Measurements from ENCODE around the gene CTSE.

The CTSE gene

DNA sequence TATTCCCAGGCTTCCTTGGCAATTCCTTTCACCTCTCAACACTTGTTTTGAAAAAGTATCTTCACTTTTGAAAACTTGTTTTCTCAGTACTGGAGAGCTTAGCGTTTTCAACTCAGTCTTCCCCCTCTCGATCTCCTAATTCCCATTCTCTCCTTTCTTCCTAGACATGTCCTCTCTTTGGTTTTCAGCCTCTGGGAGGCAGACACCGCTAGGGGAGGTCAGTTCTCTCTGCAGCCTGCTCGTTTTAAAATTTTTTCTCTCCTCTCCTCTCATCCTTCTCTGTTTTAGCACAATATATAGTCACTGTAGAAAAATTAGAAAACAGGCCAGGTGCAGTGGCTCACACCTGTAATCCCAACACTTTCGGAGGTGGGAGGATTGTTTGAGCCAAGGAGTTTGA lies 16.6 kb upstream of the CTSE start:
- Histone ChIP-seq H3K27me3 (ENCODE audit: insufficient read depth, insufficient read length) (no peaks in the 10 kb centered on the region), H3K9me3 (ENCODE audit: insufficient read depth, low read length) (no peaks in the 10 kb centered on the region), H3K9ac (ENCODE audit: insufficient read length, low read depth) (no peak overlapping the region), H3K36me3 (ENCODE audit: insufficient read depth, insufficient read length, low read length) (no peaks in the 10 kb centered on the region), H3K4me1 (ENCODE audit: insufficient read depth, insufficient read length) (peaks cover 4% of the 10 kb centered on the region), H3K4me3 (ENCODE audit: insufficient read length, low read depth) (no peak overlapping the region)
- DNase-seq (ENCODE audit: low read depth, low spot score) = no peak
- TF ChIP-seq YY1 (IDR thresholded peaks at IDR 0.05; ENCODE audit: insufficient read depth, insufficient read length) (no peak), SUZ12 (IDR thresholded peaks at IDR 0.05; ENCODE audit: extremely low read depth, insufficient read depth, insufficient read length) (no peak), ZNF274 (IDR thresholded peaks at IDR 0.05; ENCODE audit: low read depth, low read length) (no peak)

DNA sequence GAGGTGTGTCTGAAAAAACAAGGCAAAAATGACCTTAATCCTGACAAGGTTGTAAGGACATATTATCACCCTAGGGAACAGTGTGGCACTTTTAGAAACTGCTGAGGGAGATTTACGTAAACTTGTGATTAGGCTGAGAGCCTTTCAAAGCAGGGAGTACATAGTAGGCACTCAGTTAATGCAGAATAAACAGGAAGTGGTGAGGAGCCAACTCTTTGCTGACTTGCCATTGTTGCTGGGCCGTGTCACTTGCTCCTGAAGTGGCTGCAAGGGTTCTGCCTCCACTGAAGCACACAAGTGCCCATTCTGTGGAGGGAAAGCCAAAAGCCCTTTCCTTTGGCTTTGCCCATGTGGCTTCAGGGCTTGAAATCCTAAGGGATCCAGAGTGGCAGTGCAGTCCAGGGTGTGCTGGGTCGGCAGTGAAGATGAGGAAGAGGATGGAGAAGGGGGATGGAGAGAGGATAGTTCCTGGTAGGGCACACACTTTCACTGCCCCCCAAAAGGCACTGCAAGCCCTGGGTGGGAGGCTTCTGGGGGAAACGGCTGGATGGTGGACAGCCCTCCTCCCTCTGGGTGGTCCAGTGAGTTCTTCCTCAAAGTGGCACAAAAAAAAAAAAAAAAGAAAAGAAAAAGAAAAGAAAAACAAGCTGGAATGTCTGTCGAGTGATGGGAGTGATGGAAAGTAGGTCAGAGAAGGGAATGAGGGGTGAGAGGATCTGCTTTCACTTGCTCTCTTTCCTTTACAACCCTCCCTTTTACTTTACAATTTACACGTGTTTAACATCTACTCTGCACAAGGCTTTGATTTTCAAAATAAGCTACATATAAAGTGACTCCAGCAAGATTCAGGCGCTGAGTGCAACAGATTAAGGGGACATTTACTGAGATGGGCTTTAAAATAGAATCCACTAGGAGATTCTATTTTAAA lies 15.6 kb upstream of the CTSE start:
- TF ChIP-seq YY1 (IDR thresholded peaks at IDR 0.05; ENCODE audit: insufficient read depth, insufficient read length) (no peak), SUZ12 (IDR thresholded peaks at IDR 0.05; ENCODE audit: extremely low read depth, insufficient read depth, insufficient read length) (no peak), ZNF274 (IDR thresholded peaks at IDR 0.05; ENCODE audit: low read depth, low read length) (no peak)
- H3K9me3 ChIP-seq (ENCODE audit: insufficient read depth, low read length) = no peaks in the 10 kb centered on the region
- no peak overlapping the region for H3K4me3 ChIP-seq (ENCODE audit: insufficient read length, low read depth)
- no peaks in the 10 kb centered on the region for H3K27me3 ChIP-seq (ENCODE audit: insufficient read depth, insufficient read length)
- no peaks in the 10 kb centered on the region for H3K36me3 ChIP-seq (ENCODE audit: insufficient read depth, insufficient read length, low read length)
- DNase-seq (ENCODE audit: low read depth, low spot score) = no peak
- no peak overlapping the region for H3K9ac ChIP-seq (ENCODE audit: insufficient read length, low read depth)
- peaks cover 4% of the 10 kb centered on the region for H3K4me1 ChIP-seq (ENCODE audit: insufficient read depth, insufficient read length)

DNA sequence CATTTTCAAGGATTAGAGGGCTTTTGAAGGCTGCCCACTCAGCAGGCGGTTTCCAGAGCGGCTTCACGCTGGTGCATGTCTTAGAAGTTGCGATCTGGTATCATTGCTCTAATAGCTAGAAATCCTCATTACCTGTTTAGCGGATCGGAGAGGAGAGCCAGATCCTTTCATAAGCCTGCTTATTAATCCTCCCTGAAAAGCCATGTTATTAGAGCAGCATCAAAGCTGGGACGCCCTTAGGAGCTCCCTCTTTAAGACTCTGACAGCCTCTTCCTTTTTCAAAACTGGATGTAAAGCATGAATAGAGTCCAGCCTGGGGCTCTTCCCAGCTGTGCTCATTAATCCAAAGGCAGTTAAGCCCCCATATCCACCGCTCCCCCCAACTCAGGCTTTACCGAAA lies 13.9 kb upstream of the CTSE start:
- no peak overlapping the region for H3K4me3 ChIP-seq (ENCODE audit: insufficient read length, low read depth)
- TF ChIP-seq SUZ12 (IDR thresholded peaks at IDR 0.05; ENCODE audit: extremely low read depth, insufficient read depth, insufficient read length) (no peak), ZNF274 (IDR thresholded peaks at IDR 0.05; ENCODE audit: low read depth, low read length) (no peak), YY1 (IDR thresholded peaks at IDR 0.05; ENCODE audit: insufficient read depth, insufficient read length) (no peak)
- peaks cover 6% of the 10 kb centered on the region; the same call in 1 of the 2 replicates for H3K9me3 ChIP-seq (ENCODE audit: insufficient read depth, low read length)
- no peaks in the 10 kb centered on the region for H3K36me3 ChIP-seq (ENCODE audit: insufficient read depth, insufficient read length, low read length)
- no peak for DNase-seq (ENCODE audit: low read depth, low spot score)
- H3K27me3 ChIP-seq (ENCODE audit: insufficient read depth, insufficient read length) = no peaks in the 10 kb centered on the region
- H3K9ac ChIP-seq (ENCODE audit: insufficient read length, low read depth) = no peak overlapping the region
- peaks cover 4% of the 10 kb centered on the region for H3K4me1 ChIP-seq (ENCODE audit: insufficient read depth, insufficient read length)

DNA sequence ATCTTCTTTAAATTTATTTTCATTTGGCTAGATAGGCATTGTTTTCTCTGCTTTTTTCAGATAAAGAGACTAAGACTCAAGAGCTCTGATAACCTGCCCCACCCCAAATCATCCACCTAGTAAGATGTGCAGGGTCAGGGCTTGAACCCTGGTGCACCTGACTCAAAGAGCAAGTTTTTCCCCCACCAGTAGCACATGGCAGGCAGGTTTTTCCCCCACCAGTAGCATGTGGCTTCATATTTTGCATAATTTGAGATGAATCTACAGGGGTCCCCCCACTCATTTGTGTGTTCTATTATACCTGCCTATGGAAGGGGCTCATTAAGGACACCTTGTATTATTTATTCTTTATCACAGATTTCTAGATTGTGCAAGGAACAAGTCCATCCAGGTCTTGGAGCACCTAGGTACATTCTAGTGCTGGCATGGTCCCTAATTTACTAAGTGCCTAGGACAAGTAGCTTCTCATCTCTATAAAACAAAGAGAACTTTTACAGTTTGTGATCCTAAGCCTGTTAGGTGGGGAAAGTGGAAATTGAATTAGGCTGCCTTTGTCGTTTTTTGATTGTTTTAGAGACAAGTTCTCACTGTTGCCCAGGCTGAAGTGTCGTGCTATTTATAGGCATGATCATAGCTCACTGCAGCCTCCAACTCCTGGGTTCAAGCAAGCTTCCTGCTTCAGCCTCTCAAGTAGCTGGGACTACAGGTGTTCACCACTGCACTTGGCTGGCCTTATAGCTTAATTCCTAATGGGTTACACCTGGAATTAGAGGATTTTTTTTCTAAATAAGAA lies 13.2 kb upstream of the CTSE start:
- H3K4me1 ChIP-seq (ENCODE audit: insufficient read depth, insufficient read length) = peaks cover 4% of the 10 kb centered on the region
- TF ChIP-seq YY1 (IDR thresholded peaks at IDR 0.05; ENCODE audit: insufficient read depth, insufficient read length) (no peak), ZNF274 (IDR thresholded peaks at IDR 0.05; ENCODE audit: low read depth, low read length) (no peak), SUZ12 (IDR thresholded peaks at IDR 0.05; ENCODE audit: extremely low read depth, insufficient read depth, insufficient read length) (no peak)

DNA sequence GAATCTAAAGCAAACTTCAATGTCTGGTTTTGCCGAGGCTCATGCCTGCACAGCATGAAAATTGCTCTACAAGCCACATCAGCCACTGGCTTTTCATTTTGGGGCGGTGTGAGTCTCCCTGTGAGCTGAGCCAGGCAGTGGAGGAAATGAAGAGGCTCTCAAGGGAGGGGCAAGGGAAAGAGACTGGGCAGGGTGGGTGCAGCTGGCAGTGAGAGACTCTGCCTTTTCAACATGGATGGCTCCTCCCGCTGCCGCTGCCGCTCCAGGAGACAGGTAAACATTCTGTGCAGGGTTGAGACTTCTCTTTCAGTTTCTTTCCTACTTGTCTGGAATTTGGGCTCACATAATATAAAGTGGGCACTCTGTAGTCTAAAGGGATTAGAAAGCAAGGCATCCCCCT lies 11.3 kb upstream of the CTSE start:
- peaks cover 6% of the 10 kb centered on the region; the same call in 1 of the 2 replicates for H3K9me3 ChIP-seq (ENCODE audit: insufficient read depth, low read length)
- no peaks in the 10 kb centered on the region for H3K36me3 ChIP-seq (ENCODE audit: insufficient read depth, insufficient read length, low read length)
- no peaks in the 10 kb centered on the region for H3K27me3 ChIP-seq (ENCODE audit: insufficient read depth, insufficient read length)
- H3K4me1 ChIP-seq (ENCODE audit: insufficient read depth, insufficient read length) = no peaks in the 10 kb centered on the region
- no peak for DNase-seq (ENCODE audit: low read depth, low spot score)
- H3K4me3 ChIP-seq (ENCODE audit: insufficient read length, low read depth) = no peak overlapping the region
- TF ChIP-seq YY1 (IDR thresholded peaks at IDR 0.05; ENCODE audit: insufficient read depth, insufficient read length) = no peak
- TF ChIP-seq ZNF274 (IDR thresholded peaks at IDR 0.05; ENCODE audit: low read depth, low read length) = no peak
- no peak overlapping the region for H3K9ac ChIP-seq (ENCODE audit: insufficient read length, low read depth)

More for the DNA sequence above, 13.2 kb upstream of the CTSE start:
- Histone ChIP-seq H3K9me3 (ENCODE audit: insufficient read depth, low read length) (peaks cover 6% of the 10 kb centered on the region; the same call in 1 of the 2 replicates), H3K36me3 (ENCODE audit: insufficient read depth, insufficient read length, low read length) (no peaks in the 10 kb centered on the region), H3K9ac (ENCODE audit: insufficient read length, low read depth) (no peak overlapping the region), H3K27me3 (ENCODE audit: insufficient read depth, insufficient read length) (no peaks in the 10 kb centered on the region), H3K4me3 (ENCODE audit: insufficient read length, low read depth) (no peak overlapping the region)
- no peak for DNase-seq (ENCODE audit: low read depth, low spot score)

DNA sequence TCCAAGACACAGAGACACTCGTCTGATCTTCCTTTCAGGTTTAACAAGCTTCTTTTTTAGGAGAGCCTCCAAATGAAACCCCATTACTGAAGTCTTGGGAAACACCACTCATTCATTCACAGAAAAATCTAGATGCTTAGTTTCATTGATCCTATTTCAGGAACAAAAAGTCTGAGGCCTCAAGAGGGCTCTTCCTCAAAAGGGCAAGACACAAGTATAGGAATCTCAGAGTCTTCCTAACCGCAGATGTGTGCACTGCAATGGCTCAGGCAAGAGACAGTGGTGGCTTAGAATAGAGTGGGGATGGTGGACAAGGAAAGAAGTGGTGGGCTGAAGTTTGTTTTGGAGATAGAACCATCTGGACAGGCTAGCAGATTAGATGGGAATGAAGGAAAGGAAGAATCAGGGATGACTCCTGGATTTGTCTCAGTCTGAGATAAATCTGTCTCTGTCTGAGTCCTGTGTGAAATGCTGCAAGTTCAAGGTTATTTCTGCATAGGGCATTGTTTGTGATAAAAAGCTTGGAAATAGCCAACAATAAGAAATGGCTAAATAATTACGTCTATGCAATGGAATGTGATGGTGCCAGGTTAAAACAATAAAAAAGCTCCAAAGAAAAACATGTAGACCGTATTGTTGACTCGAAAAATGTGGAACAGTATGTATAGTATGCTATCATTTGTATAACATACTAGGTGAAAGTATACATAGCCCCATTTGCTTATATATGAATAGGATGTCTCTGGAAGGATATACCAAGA lies 8.9 kb upstream of the CTSE start:
- Histone ChIP-seq H3K4me1 (ENCODE audit: insufficient read depth, insufficient read length) (no peaks in the 10 kb centered on the region), H3K9me3 (ENCODE audit: insufficient read depth, low read length) (peaks cover 6% of the 10 kb centered on the region; the same call in 1 of the 2 replicates), H3K4me3 (ENCODE audit: insufficient read length, low read depth) (no peak overlapping the region), H3K27me3 (ENCODE audit: insufficient read depth, insufficient read length) (no peaks in the 10 kb centered on the region), H3K36me3 (ENCODE audit: insufficient read depth, insufficient read length, low read length) (no peaks in the 10 kb centered on the region), H3K9ac (ENCODE audit: insufficient read length, low read depth) (no peak overlapping the region)
- TF ChIP-seq YY1 (IDR thresholded peaks at IDR 0.05; ENCODE audit: insufficient read depth, insufficient read length) = no peak
- no peak for TF ChIP-seq SUZ12 (IDR thresholded peaks at IDR 0.05; ENCODE audit: extremely low read depth, insufficient read depth, insufficient read length)
- TF ChIP-seq ZNF274 (IDR thresholded peaks at IDR 0.05; ENCODE audit: low read depth, low read length) = no peak
- DNase-seq (ENCODE audit: low read depth, low spot score) = no peak

Measured in NT2/D1 (cell line).